Tibial nerve (tissue), 4 donors: Measurements from ENCODE around the gene SPACA5.

Experiments
- CTCF ChIP-seq, 5 experiments: fragments of 200-600 bp in 3 of 5; fragments of 450-650 bp in 2 of 5; sonication (generic) in 3 of 5; IDR thresholded peaks; one replicate each; pipeline ENCODE4 v1.5.1; 2016 to 2019; ENCODE audit warnings: antibody characterized with exemption in 5 of 5, mild to moderate bottlenecking in 3 of 5, moderate library complexity in 2 of 5
- EP300 ChIP-seq, 2 donors: sonication (generic); formaldehyde crosslinking; IDR thresholded peaks; one replicate each; pipeline ENCODE4 v1.6.1; 2017; ENCODE audit warnings: antibody characterized with exemption in 2 of 2, mild to moderate bottlenecking in 1 of 2
- POLR2A ChIP-seq, 2 donors: fragments of 450-650 bp; IDR thresholded peaks; one replicate each; pipeline ENCODE4 v1.6.1; 2017; ENCODE audit warnings: antibody characterized with exemption in 2 of 2, mild to moderate bottlenecking in 2 of 2, moderate library complexity in 2 of 2

- TF ChIP-seq EP300 (IDR thresholded peaks at IDR 0.05) (peak in 1 of 2 donors; percentile 20), CTCF (IDR thresholded peaks at IDR 0.05) (no peak), POLR2A (IDR thresholded peaks at IDR 0.05) (no peak)
Measured at GRCh38 chrX:48045410-48046311, 38.9 kb downstream of the SPACA5 start.
